GM23338 (cell line): ENCODE results near the gene EFTUD2. TPM values are rescaled to one million over a fixed set of nuclear protein-coding genes. Genes with fewer than 3 reads are reported as not detected.

ENCODE experiments used
- ATAC-seq: fragments of 200-7000 bp; cut with Tn5 transposase; 3 replicates; pipeline ENCODE4 v1.9.1; 2020
- DNase-seq: peaks from one replicate; pipeline ENCODE4 v3.0.0-alpha.2; 2015; ENCODE audit warnings: low spot score
- H2AFZ ChIP-seq: fragments of 200-600 bp; sonication (generic); 2 replicates; pipeline ENCODE4 v1.8.0; 2016; ENCODE audit warnings: antibody characterized with exemption, mild to moderate bottlenecking, moderate library complexity
- H3F3A ChIP-seq: fragments of 200-600 bp; sonication (generic); replicated peaks from 2 replicates; pipeline ENCODE4 v1.8.0; 2017; ENCODE audit warnings: antibody characterized with exemption, mixed run types, low read depth
- H3K27ac ChIP-seq: fragments of 200-600 bp; sonication (generic); 2 replicates; pipeline ENCODE4 v1.6.1; 2016; ENCODE audit warnings: low read depth
- H3K27me3 ChIP-seq: fragments of 200-600 bp; sonication (generic); 2 replicates; pipeline ENCODE4 v1.8.0; 2016; ENCODE audit warnings: mild to moderate bottlenecking, mixed run types, moderate library complexity; ENCODE audit not compliant: insufficient read depth
- H3K36me3 ChIP-seq: fragments of 200-600 bp; sonication (generic); 2 replicates; pipeline ENCODE4 v1.8.0; 2016; ENCODE audit warnings: mild to moderate bottlenecking; ENCODE audit not compliant: insufficient read depth
- H3K4me1 ChIP-seq: fragments of 200-600 bp; sonication (generic); 2 replicates; pipeline ENCODE4 v1.8.0; 2016; ENCODE audit warnings: mild to moderate bottlenecking, moderate library complexity; ENCODE audit not compliant: insufficient read depth
- H3K4me2 ChIP-seq: fragments of 200-600 bp; sonication (generic); 2 replicates; pipeline ENCODE4 v1.7.1; 2017; ENCODE audit warnings: mixed run types
- H3K4me3 ChIP-seq: fragments of 200-600 bp; sonication (generic); 2 replicates; pipeline ENCODE4 v1.6.1; 2016; ENCODE audit warnings: mixed run types
- H3K79me2 ChIP-seq: fragments of 200-600 bp; sonication (generic); replicated peaks from 2 replicates; pipeline ENCODE4 v1.8.0; 2017; ENCODE audit warnings: mild to moderate bottlenecking; ENCODE audit not compliant: insufficient read depth
- H3K9me2 ChIP-seq: fragments of 200-600 bp; sonication (generic); 2 replicates; pipeline ENCODE4 v1.8.0; 2017; ENCODE audit not compliant: insufficient read depth
- H4K20me1 ChIP-seq: fragments of 200-600 bp; sonication (generic); replicated peaks from 2 replicates; pipeline ENCODE4 v1.8.0; 2017; ENCODE audit warnings: mild to moderate bottlenecking; ENCODE audit not compliant: insufficient read depth
- H3K27ac Mint-ChIP-seq: 2 replicates; pipeline ENCODE4 v1.8.0; 2020; ENCODE audit warnings: inconsistent platforms, mild to moderate bottlenecking, moderate library complexity, mixed read lengths
- H3K27me3 Mint-ChIP-seq: 3 replicates; pipeline ENCODE4 v1.8.0; 2022; ENCODE audit warnings: low read depth, mild to moderate bottlenecking, moderate library complexity, mixed read lengths, inconsistent platforms; ENCODE audit not compliant: insufficient read depth, poor library complexity
- H3K36me3 Mint-ChIP-seq: 3 replicates; pipeline ENCODE4 v1.8.0; 2021; ENCODE audit warnings: low read depth, mild to moderate bottlenecking, inconsistent platforms, moderate library complexity, mixed read lengths
- H3K4me1 Mint-ChIP-seq: 3 replicates; pipeline ENCODE4 v1.8.0; 2020; ENCODE audit warnings: mild to moderate bottlenecking, inconsistent platforms, mixed read lengths
- H3K4me3 Mint-ChIP-seq: 3 replicates; pipeline ENCODE4 v1.8.0; 2021; ENCODE audit warnings: moderate library complexity, mild to moderate bottlenecking, inconsistent platforms, mixed read lengths
- H3K9me3 Mint-ChIP-seq: 3 replicates; pipeline ENCODE4 v1.8.0; 2020; ENCODE audit warnings: moderate library complexity, mild to moderate bottlenecking, inconsistent platforms, mixed read lengths
- CTCF ChIP-seq, 2 experiments: fragments of 200-600 bp in 1 of 2; sonication (generic) in 1 of 2; conservative IDR thresholded peaks; 2 replicates each; pipeline versions ENCODE4 v1.5.1 to v1.6.1; 2016 to 2017; ENCODE audit warnings: antibody characterized with exemption in 2 of 2, low read depth in 2 of 2, mild to moderate bottlenecking in 2 of 2, moderate library complexity in 1 of 2
- EZH2 ChIP-seq: fragments of 200-600 bp; sonication (generic); IDR thresholded peaks from one replicate; pipeline ENCODE4 v1.8.0; 2017; ENCODE audit warnings: antibody characterized with exemption, mild to moderate bottlenecking, low read depth; ENCODE audit not compliant: unreplicated experiment
- EZH2phosphoT487 ChIP-seq: fragments of 200-600 bp; sonication (generic); IDR thresholded peaks from one replicate; pipeline ENCODE4 v1.8.1; 2018; ENCODE audit warnings: antibody characterized with exemption; ENCODE audit not compliant: unreplicated experiment
- NANOG ChIP-seq: IDR thresholded peaks from 2 replicates; pipeline ENCODE4 v1.6.1; 2016; ENCODE audit warnings: antibody characterized with exemption, borderline replicate concordance
- POLR2AphosphoS5 ChIP-seq: IDR thresholded peaks from 2 replicates; pipeline ENCODE4 v1.6.1; 2016; ENCODE audit warnings: antibody characterized with exemption, low read depth
- REST ChIP-seq: IDR thresholded peaks from one replicate; pipeline ENCODE4 v1.6.1; 2018; ENCODE audit warnings: antibody characterized with exemption; ENCODE audit not compliant: unreplicated experiment
- STAT1 ChIP-seq: IDR thresholded peaks from one replicate; pipeline ENCODE4 v1.6.1; 2016; ENCODE audit warnings: antibody characterized with exemption; ENCODE audit not compliant: unreplicated experiment
- ZNF114 ChIP-seq: fragments of 250-450 bp; sonication (Bioruptor Pico); IDR thresholded peaks from 2 replicates; pipeline ENCODE4 v1.5.0; 2020; ENCODE audit warnings: mild to moderate bottlenecking, moderate library complexity
- ZNF331 ChIP-seq: fragments of 250-450 bp; sonication (Bioruptor Pico); IDR thresholded peaks from 2 replicates; pipeline ENCODE4 v1.5.0; 2020; ENCODE audit warnings: low read depth, mild to moderate bottlenecking, moderate library complexity
- ZNF462 ChIP-seq: fragments of 250-450 bp; sonication (Bioruptor Pico); IDR thresholded peaks from 2 replicates; pipeline ENCODE4 v1.5.0; 2020; ENCODE audit warnings: mild to moderate bottlenecking, moderate library complexity
- polyA plus RNA-seq: library from polyadenylated mRNA; unstranded; fragments of >200 nt; fragmentation: Nextera tagmentation; extraction: Ambion mirVana; gene quantifications from 2 replicates; pipeline ENCODE4 v1.2.1, GENCODE V29; 2016
- total RNA-seq: library from RNA; depleted of rRNA; stranded (reverse); fragments of >200 nt; shearing (Covaris generic); gene quantifications from 2 replicates; pipeline ENCODE4 v1.2.3, GENCODE V29; 2014

EFTUD2 gene
- total and polyA plus RNA-seq, 2 experiments from 2014 or later: 61.6 to 196 TPM

- H3K4me2 ChIP-seq: no peak overlapping the region
- H2AFZ ChIP-seq: no peak overlapping the region
- H3K9me2 ChIP-seq: no peaks in the 10 kb centered on the region
- H3K27ac ChIP-seq: no peak overlapping the region
- peaks cover 28% of the 10 kb centered on the region for H3K79me2 ChIP-seq
- Mint-ChIP-seq H3K4me3 (no peak overlapping the region), H3K36me3 (peaks cover 74% of the 10 kb centered on the region), H3K9me3 (no peaks in the 10 kb centered on the region), H3K27me3 (peaks cover 3% of the 10 kb centered on the region), H3K4me1 (peaks cover 2% of the 10 kb centered on the region; the same call in 1 of the 3 replicates), H3K27ac (no peak overlapping the region)
- no peak overlapping the region for H3K4me3 ChIP-seq
- peaks cover 16% of the 10 kb centered on the region for H4K20me1 ChIP-seq
- no peaks in the 10 kb centered on the region for H3F3A ChIP-seq
- ATAC-seq (no peak), DNase-seq (no peak)
- no peaks in the 10 kb centered on the region for H3K27me3 ChIP-seq
- TF ChIP-seq STAT1 (no peak), NANOG (no peak), EZH2phosphoT487 (no peak), EZH2 (no peak), ZNF114 (CRISPR knock-in tag) (no peak)
- H3K36me3 ChIP-seq: peaks cover 35% of the 10 kb centered on the region
- H3K4me1 ChIP-seq: no peaks in the 10 kb centered on the region
Observed at GRCh38 chr17:44935116-44935515, 35.9 kb upstream of the EFTUD2 start.

- no peak for ATAC-seq
- H3K4me1 Mint-ChIP-seq: no peaks in the 10 kb centered on the region
Observed at GRCh38 chr17:44934745-44935105, 35.5 kb upstream of the EFTUD2 start.

More at GRCh38 chr17:44934745-44935105, 35.5 kb upstream of the EFTUD2 start:
- no peak for DNase-seq
- peaks cover 3% of the 10 kb centered on the region for H3K27me3 Mint-ChIP-seq
- no peaks in the 10 kb centered on the region for H3K9me3 Mint-ChIP-seq
- H3K4me3 ChIP-seq: no peak overlapping the region
- H3K4me3 Mint-ChIP-seq: no peak overlapping the region
- H3K9me2 ChIP-seq: no peaks in the 10 kb centered on the region
- peaks cover 39% of the 10 kb centered on the region for H3K36me3 ChIP-seq
- no peak overlapping the region for H3K4me2 ChIP-seq
- H3K36me3 Mint-ChIP-seq: peaks cover 75% of the 10 kb centered on the region
- no peak for TF ChIP-seq REST
- TF ChIP-seq EZH2: no peak
- no peak for TF ChIP-seq ZNF114 (CRISPR knock-in tag)
- TF ChIP-seq ZNF462 (CRISPR knock-in tag): no peak
- no peak for TF ChIP-seq STAT1
- no peak for TF ChIP-seq CTCF (conservative IDR thresholded peaks at IDR 0.05; ENCODE audit: low read depth in 2 of 2)
- TF ChIP-seq POLR2AphosphoS5: no peak
- no peak for TF ChIP-seq NANOG
- TF ChIP-seq ZNF331 (CRISPR knock-in tag): no peak
- H3F3A ChIP-seq: no peaks in the 10 kb centered on the region
- H2AFZ ChIP-seq: no peak overlapping the region
- H4K20me1 ChIP-seq: peaks cover 16% of the 10 kb centered on the region
- H3K27ac ChIP-seq: no peak overlapping the region
- no peaks in the 10 kb centered on the region for H3K27me3 ChIP-seq
- no peak overlapping the region for H3K27ac Mint-ChIP-seq
- H3K4me1 ChIP-seq: no peaks in the 10 kb centered on the region
- peaks cover 24% of the 10 kb centered on the region for H3K79me2 ChIP-seq
